ENCODE measurements around the gene ZDHHC1. TPM values are rescaled to one million over a fixed set of nuclear protein-coding genes. Genes with fewer than 3 reads are reported as not detected.
"Not testable (repeated sequence)": the region's sequence is repeated elsewhere in the genome, so short reads cannot be mapped to it uniquely, and the experiment has no call there.

ZDHHC1 gene
- total and polyA plus RNA-seq, 2 experiments from 2014 or later, result 18.7 to 22.4 TPM

DNA sequence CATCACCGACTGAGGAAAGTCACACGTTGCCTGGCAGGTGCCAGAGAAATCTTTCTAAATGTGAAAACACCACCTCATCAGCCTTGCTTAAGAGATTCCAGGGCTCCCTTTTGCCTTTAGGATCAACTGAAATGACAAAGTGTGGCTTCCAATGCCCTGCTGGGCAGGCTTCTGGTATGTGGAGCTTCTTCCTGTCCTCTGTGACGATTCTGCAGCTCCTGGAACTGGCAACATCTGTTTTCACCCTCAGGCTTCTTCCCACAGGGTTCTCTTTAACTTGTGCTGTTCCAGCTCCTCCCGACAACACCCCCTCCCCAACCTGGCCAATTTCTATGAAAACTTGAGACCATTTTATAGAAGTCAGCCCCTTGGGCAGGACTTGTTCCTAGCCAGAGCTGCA lies 4.8 kb upstream of the ZDHHC1 start:
- no peak overlapping the region for H3K4me3 ChIP-seq
- H3K27ac ChIP-seq, result no peak overlapping the region
- H3K36me3 ChIP-seq, result no peaks in the 10 kb centered on the region
- peaks cover 12% of the 10 kb centered on the region for H3K4me1 ChIP-seq (ENCODE audit: low read depth)
- TF ChIP-seq, protein P1, sequence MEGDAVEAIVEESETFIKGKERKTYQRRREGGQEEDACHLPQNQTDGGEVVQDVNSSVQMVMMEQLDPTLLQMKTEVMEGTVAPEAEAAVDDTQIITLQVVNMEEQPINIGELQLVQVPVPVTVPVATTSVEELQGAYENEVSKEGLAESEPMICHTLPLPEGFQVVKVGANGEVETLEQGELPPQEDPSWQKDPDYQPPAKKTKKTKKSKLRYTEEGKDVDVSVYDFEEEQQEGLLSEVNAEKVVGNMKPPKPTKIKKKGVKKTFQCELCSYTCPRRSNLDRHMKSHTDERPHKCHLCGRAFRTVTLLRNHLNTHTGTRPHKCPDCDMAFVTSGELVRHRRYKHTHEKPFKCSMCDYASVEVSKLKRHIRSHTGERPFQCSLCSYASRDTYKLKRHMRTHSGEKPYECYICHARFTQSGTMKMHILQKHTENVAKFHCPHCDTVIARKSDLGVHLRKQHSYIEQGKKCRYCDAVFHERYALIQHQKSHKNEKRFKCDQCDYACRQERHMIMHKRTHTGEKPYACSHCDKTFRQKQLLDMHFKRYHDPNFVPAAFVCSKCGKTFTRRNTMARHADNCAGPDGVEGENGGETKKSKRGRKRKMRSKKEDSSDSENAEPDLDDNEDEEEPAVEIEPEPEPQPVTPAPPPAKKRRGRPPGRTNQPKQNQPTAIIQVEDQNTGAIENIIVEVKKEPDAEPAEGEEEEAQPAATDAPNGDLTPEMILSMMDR (IDR thresholded peaks at IDR 0.05; ENCODE audit: low read depth, low read length), result no peak
- no peak for DNase-seq (ENCODE audit: low read depth in 1 of 2, low spot score in 1 of 2)
- H3K27me3 ChIP-seq, result no peaks in the 10 kb centered on the region
- H3K9me3 ChIP-seq (ENCODE audit: low read depth), result no peaks in the 10 kb centered on the region

DNA sequence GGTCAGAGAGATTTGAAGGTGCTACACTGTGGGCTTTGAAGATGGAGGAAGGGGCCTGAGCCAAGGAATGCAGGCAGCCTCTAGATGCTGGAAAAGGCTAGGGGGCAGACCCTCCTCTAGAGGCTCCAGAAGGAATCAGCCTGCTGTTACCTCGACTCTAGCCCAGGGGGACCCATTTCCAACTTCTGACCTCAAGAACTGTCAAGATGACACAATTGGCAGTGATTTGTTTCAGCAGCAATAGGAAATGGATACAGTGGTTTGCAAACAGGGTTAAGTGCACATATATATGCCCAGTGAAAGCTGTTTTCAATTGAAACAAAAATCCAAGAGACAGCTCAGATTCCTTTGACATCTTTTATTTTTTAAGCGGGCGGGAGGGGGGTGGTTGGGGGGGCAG lies 3.7 kb upstream of the ZDHHC1 start:
- TF ChIP-seq, protein P1 (IDR thresholded peaks at IDR 0.05; ENCODE audit: low read depth, low read length), result no peak
- Histone ChIP-seq H3K4me3 (no peak overlapping the region), H3K27ac (no peak overlapping the region), H3K36me3 (no peaks in the 10 kb centered on the region), H3K4me1 (ENCODE audit: low read depth) (peaks cover 12% of the 10 kb centered on the region), H3K9me3 (ENCODE audit: low read depth) (no peaks in the 10 kb centered on the region), H3K27me3 (no peaks in the 10 kb centered on the region)
- DNase-seq (ENCODE audit: low read depth in 1 of 2, low spot score in 1 of 2), result no peak

DNA sequence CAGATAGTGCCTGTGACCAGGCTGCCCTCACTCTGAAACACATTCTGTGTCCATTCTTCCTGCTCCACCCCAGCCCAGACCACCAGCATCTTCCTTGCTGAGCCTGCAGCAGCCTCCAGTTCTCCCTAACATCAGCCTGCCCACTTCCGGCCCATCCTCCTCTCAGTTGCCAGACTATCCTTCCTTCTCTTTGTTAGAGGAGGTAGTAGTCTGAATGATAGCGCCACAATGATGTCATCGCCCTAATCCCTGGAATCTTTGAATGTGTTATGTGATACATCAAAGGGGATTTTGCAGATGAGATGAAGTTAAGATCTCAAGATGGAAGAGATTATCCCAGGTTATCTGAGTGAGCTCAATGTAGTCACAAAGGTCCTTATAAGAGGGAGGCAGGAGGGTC lies 3.2 kb upstream of the ZDHHC1 start:
- TF ChIP-seq, protein P1 (IDR thresholded peaks at IDR 0.05; ENCODE audit: low read depth, low read length), result no peak
- Histone ChIP-seq H3K4me1 (ENCODE audit: low read depth) (peaks cover 12% of the 10 kb centered on the region), H3K9me3 (ENCODE audit: low read depth) (no peaks in the 10 kb centered on the region), H3K27ac (no peak overlapping the region), H3K27me3 (no peaks in the 10 kb centered on the region), H3K4me3 (no peak overlapping the region), H3K36me3 (no peaks in the 10 kb centered on the region)
- no peak for DNase-seq (ENCODE audit: low read depth in 1 of 2, low spot score in 1 of 2)

DNA sequence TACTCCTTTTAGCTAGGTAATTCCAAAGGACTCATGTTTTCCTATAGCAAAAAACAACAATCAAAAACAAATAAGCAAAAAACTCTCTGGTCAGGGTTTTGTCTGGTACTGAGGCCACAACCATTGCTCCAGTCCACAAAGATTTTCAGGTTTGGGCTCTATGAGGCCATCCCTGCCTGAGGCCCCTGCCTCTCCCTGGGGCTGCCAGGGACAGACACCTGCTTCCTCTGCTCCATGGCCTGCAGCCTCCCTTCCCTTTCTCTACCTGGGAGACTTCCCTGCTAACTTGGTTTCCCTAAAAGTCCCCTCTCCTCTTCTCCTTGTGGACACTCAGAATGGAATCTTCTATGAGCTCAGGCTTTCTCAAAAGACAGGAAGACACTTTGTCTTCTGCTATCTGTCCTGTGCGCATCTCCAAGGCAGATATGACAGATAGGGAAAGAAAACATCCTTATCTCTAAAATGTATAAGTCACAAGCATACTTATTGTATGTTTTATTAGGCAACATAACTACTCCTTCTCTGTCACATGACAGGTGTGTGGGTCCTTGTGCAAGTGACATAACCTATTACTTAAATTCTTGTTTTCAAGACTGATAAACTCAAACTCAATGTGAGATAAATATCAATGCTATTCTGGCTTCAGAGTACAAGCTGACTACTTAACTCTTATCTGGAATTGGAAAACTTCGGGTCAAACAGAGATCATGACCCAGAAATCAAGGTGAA lies 1.2 kb upstream of the ZDHHC1 start:
- Histone ChIP-seq H3K27me3 (no peaks in the 10 kb centered on the region), H3K27ac (no peak overlapping the region), H3K4me3 (no peak overlapping the region), H3K36me3 (no peaks in the 10 kb centered on the region), H3K4me1 (ENCODE audit: low read depth) (no peaks in the 10 kb centered on the region), H3K9me3 (ENCODE audit: low read depth) (no peaks in the 10 kb centered on the region)
- no peak for DNase-seq (ENCODE audit: low read depth in 1 of 2, low spot score in 1 of 2)
- TF ChIP-seq, protein P1 (IDR thresholded peaks at IDR 0.05; ENCODE audit: low read depth, low read length), result no peak

DNA sequence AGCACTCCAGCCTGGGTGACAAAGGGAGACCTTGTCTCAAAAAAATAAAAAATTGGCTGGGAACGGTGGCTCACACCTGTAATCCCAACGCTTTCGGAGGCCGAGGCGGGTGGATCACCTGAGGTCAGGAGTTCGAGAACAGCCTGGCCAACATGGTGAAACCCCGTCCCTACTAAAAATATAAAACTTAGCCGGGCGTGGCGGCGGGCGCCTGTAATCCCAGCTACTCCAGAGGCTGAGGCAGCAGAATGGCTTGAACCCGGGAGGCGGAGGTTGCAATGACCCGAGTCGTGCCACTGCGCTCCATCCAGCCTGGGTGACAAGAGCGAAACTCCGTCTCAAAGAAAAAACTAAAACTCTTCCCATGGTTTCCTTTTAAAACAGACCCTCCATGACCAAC lies 856 bp downstream of the ZDHHC1 start:
- H3K4me3 ChIP-seq, result peak overlapping the region; percentile 74
- H3K4me1 ChIP-seq (ENCODE audit: low read depth); H3K36me3 ChIP-seq; H3K27ac ChIP-seq; H3K9me3 ChIP-seq (ENCODE audit: low read depth); DNase-seq (ENCODE audit: low read depth in 1 of 2, low spot score in 1 of 2); H3K27me3 ChIP-seq: not testable (repeated sequence)

DNA sequence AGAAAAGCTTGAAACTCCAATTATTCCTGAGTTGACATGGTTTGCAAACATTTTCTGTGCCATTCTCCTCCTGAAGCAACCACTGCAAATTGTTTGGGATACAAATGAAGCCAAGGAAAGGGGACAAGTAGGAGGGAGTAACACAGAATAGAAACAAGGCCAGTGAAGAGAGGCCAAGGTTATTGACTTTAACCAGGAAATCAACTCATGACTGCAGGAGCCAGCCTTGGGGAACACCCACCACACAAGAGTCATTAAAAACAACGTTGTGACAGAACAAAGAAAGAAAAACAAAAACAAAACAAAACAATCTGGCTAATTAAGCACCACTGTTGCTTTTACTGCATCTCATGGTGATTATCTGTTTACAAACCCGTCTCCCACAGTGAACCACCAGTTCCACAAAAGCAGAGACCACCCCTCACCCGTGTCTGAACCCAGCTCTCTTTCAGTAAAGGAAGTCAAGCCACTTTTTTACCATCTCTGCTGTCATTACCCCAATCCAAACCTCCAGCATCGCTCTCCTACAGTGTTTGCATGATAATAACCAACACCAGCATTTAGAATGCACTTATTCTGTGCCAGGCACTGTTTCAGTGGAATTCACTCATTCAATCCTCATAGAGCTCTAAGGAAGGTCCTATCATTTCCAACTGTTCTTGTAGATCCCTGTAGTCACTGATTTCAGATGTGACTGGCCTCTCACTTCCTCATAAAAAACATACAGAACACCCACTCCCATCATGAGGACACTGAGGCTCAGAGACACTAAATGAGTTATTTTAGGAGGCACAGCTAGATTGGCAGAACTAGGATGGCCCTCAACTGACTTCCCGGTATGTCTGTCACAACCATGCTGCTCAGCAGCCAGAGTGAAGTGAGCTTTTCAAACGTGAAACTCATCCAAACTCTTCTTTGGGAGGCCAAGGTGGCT lies 2.0 kb downstream of the ZDHHC1 start:
- no peaks in the 10 kb centered on the region for H3K27me3 ChIP-seq
- no peak overlapping the region for H3K4me3 ChIP-seq
- DNase-seq (ENCODE audit: low read depth in 1 of 2, low spot score in 1 of 2), result no peak
- H3K4me1 ChIP-seq (ENCODE audit: low read depth), result no peaks in the 10 kb centered on the region
- TF ChIP-seq, protein P1 (IDR thresholded peaks at IDR 0.05; ENCODE audit: low read depth, low read length), result no peak
- H3K27ac ChIP-seq, result no peak overlapping the region
- H3K9me3 ChIP-seq (ENCODE audit: low read depth), result no peaks in the 10 kb centered on the region
- no peaks in the 10 kb centered on the region for H3K36me3 ChIP-seq
